ENCODE results near the gene RAB3IL1. TPM values are rescaled to one million over a fixed set of nuclear protein-coding genes. Genes with fewer than 3 reads are reported as not detected.
A peak's percentile ranks its signal among the peaks of the same experiment; 100 is the strongest.

Gene RAB3IL1
- polyA plus RNA-seq, 3 donors, result 0.13 TPM; not detected in 2

DNA sequence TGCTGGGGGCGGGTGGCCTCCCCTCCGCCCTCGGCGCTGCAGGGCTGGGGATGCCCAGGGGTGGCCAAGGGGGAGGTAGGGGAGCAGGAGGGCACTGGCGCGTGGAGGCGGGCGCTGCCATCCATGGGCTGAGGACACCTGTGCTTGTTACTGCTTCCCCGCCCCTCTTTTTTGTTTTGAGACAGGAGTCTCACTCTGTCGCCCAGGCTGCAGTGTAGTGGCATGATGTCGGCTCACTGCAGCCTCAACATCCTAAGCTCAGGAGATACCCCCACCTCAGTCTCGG lies 25.3 kb downstream of the RAB3IL1 start:
- peak overlapping the region; percentile 66 for H3K9ac ChIP-seq (ENCODE audit: insufficient read depth, low read length, poor library complexity, severe bottlenecking)
- TF ChIP-seq, protein P1, sequence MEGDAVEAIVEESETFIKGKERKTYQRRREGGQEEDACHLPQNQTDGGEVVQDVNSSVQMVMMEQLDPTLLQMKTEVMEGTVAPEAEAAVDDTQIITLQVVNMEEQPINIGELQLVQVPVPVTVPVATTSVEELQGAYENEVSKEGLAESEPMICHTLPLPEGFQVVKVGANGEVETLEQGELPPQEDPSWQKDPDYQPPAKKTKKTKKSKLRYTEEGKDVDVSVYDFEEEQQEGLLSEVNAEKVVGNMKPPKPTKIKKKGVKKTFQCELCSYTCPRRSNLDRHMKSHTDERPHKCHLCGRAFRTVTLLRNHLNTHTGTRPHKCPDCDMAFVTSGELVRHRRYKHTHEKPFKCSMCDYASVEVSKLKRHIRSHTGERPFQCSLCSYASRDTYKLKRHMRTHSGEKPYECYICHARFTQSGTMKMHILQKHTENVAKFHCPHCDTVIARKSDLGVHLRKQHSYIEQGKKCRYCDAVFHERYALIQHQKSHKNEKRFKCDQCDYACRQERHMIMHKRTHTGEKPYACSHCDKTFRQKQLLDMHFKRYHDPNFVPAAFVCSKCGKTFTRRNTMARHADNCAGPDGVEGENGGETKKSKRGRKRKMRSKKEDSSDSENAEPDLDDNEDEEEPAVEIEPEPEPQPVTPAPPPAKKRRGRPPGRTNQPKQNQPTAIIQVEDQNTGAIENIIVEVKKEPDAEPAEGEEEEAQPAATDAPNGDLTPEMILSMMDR (IDR thresholded peaks at IDR 0.05), result no peak
- Mint-ChIP-seq H3K4me1 (peaks cover 23% of the 10 kb centered on the region), H3K27ac (no peak overlapping the region), H3K27me3 (ENCODE audit: low read depth in 3 of 3) (peaks cover 9 to 18% (median 17%) of the 10 kb centered on the region in 3 donors), H3K36me3 (no peaks in the 10 kb centered on the region), H3K9me3 (peaks cover 0 to 2% (median 0%) of the 10 kb centered on the region in 7 donors), H3K4me3 (peak overlapping the region; percentile 67)
- H4K20me1 ChIP-seq (ENCODE audit: insufficient read depth, low read length), result no peaks in the 10 kb centered on the region
- H3K79me2 ChIP-seq (ENCODE audit: insufficient read depth, low read length), result no peaks in the 10 kb centered on the region
- H3K27me3 ChIP-seq (ENCODE audit: control insufficient read depth in 2 of 2, insufficient read depth in 2 of 2, low read length in 2 of 2), result peaks cover 0 to 19% of the 10 kb centered on the region in 2 donors
- H3K9me3 ChIP-seq (replicated peaks in 1 of 2; ENCODE audit: control insufficient read depth in 1 of 2, insufficient read depth in 1 of 2, low read length in 2 of 2), result no peaks in the 10 kb centered on the region
- intact Hi-C loops (cut with micrococcal nuclease), result loop anchor here in 1 of 2 donors (5.0 kb wide), 1 partner anchor 95 kb away; no protein-coding TSS in a partner anchor
- no peak overlapping the region for H3K27ac ChIP-seq (ENCODE audit: low read depth in 1 of 2, low read length in 2 of 2)
- peaks cover 12 to 28% of the 10 kb centered on the region in 2 donors for H3K4me1 ChIP-seq (ENCODE audit: control insufficient read depth in 1 of 2, insufficient read depth in 2 of 2, low read length in 2 of 2)
- 13% methylated on average over 3 of the region's 12 CpGs for whole genome bisulfite sequencing (ENCODE audit: insufficient coverage)
- H3K4me2 ChIP-seq (replicated peaks; ENCODE audit: extremely low read depth, low read length, poor library complexity, severe bottlenecking), result peak overlapping the region; percentile 95
- H3K36me3 ChIP-seq (replicated peaks in 1 of 2; ENCODE audit: control insufficient read depth in 1 of 2, insufficient read depth in 2 of 2, low read length in 2 of 2), result no peaks in the 10 kb centered on the region
- peak overlapping the region; percentile 87 for H2AFZ ChIP-seq (ENCODE audit: insufficient read depth, low read depth, low read length, poor library complexity, severe bottlenecking)
- DNase-seq, result no peak
- H3K4me3 ChIP-seq (replicated peaks in 1 of 3; ENCODE audit: low read depth in 2 of 3, low read length in 3 of 3), result peak overlapping the region; percentile 28 to 79 (median 32)

DNA sequence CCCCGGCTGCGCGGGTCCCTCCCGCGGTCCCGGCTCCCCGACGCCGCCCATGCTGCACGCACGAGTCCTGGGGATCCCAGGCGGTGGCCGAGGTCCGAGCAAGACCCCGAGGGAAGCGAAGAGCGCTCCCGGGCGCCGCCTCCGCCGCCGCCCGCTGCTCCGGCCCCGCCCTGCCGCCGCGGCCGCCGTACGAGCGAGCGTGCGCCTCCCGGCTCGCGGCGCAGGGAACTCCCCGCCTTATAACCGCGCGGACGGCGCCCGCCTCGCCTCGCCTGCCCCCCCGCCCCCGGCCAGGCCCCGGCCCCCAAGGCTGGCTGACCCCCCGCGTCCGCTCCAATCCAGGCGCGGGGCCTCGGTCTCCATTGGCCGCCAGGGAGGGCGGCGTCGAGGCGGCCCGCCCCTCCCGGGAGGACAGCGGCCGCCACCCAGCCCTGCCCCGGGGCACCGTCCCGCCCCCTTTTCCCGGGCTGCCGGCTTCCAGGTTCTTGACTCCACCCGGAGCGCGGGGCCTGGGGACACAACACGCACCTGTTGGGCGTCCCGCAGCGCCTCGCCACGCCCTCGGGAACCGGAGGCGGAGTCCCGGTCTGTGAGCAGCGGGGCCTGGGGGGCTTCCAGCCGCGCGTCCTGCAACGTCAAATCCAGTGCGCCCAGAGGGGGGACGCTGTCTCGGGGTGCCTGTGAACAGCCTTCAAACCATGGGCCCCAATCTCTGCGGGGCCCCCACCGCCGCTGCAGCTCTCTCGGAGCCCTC lies 25.9 kb downstream of the RAB3IL1 start, which contains the start of gene FADS3:
Gene FADS3 (minus strand): TSS at position 215 of the 754 bp plus-strand sequence. CDS start 164 bp downstream, at position 51.
- peaks cover 23% of the 10 kb centered on the region for H3K4me1 Mint-ChIP-seq
- intact Hi-C loops (cut with micrococcal nuclease), result loop anchor here in 1 of 2 donors (5.0 kb wide), 1 partner anchor 94 kb away; no protein-coding TSS in a partner anchor
- H3K4me1 ChIP-seq (ENCODE audit: control insufficient read depth in 1 of 2, insufficient read depth in 2 of 2, low read length in 2 of 2), result peaks cover 12 to 28% of the 10 kb centered on the region in 2 donors
- peaks cover 9 to 18% (median 17%) of the 10 kb centered on the region in 3 donors for H3K27me3 Mint-ChIP-seq (ENCODE audit: low read depth in 3 of 3)
- TF ChIP-seq, protein P1 (IDR thresholded peaks at IDR 0.05), result no peak
- H2AFZ ChIP-seq (ENCODE audit: insufficient read depth, low read depth, low read length, poor library complexity, severe bottlenecking), result peak within 1 kb of the TSS; percentile 87
- H3K27me3 ChIP-seq (ENCODE audit: control insufficient read depth in 2 of 2, insufficient read depth in 2 of 2, low read length in 2 of 2), result peaks cover 0 to 19% of the 10 kb centered on the region in 2 donors
- WGBS (ENCODE audit: insufficient coverage), result under 1% methylated on average over 91 of the region's 96 CpGs
- DNase-seq, result peak; percentile 44 to 49 (median 45)
- no peaks in the 10 kb centered on the region for H4K20me1 ChIP-seq (ENCODE audit: insufficient read depth, low read length)
- no peaks in the 10 kb centered on the region for H3K9me3 ChIP-seq (replicated peaks in 1 of 2; ENCODE audit: control insufficient read depth in 1 of 2, insufficient read depth in 1 of 2, low read length in 2 of 2)
- no peaks in the 10 kb centered on the region for H3K79me2 ChIP-seq (ENCODE audit: insufficient read depth, low read length)
- peak within 1 kb of the TSS; percentile 95 for H3K4me2 ChIP-seq (replicated peaks; ENCODE audit: extremely low read depth, low read length, poor library complexity, severe bottlenecking)
- H3K4me3 ChIP-seq (replicated peaks in 1 of 3; ENCODE audit: low read depth in 2 of 3, low read length in 3 of 3), result peak within 1 kb of the TSS; percentile 58 to 79 (median 60)
- H3K9me3 Mint-ChIP-seq, result peaks cover 0 to 5% (median 2%) of the 10 kb centered on the region in 7 donors
- peak within 1 kb of the TSS; percentile 79 to 88 for H3K4me3 Mint-ChIP-seq
- no peaks in the 10 kb centered on the region for H3K36me3 Mint-ChIP-seq
- peak within 1 kb of the TSS in 6 of 7 donors; percentile 21 to 86 (median 72) for H3K27ac Mint-ChIP-seq
- H3K27ac ChIP-seq (ENCODE audit: low read depth in 1 of 2, low read length in 2 of 2), result peak within 1 kb of the TSS in 1 of 2 donors; percentile 23
- no peaks in the 10 kb centered on the region for H3K36me3 ChIP-seq (replicated peaks in 1 of 2; ENCODE audit: control insufficient read depth in 1 of 2, insufficient read depth in 2 of 2, low read length in 2 of 2)
- peak within 1 kb of the TSS; percentile 66 for H3K9ac ChIP-seq (ENCODE audit: insufficient read depth, low read length, poor library complexity, severe bottlenecking)
